Endothelial cell of umbilical vein (primary cell): Measurements from ENCODE around the gene DENND5A. TPM values are rescaled to one million over a fixed set of nuclear protein-coding genes. Genes with fewer than 3 reads are reported as not detected.

Experiments
- BruUV-seq: library from RNA; stranded (reverse); fragments of 400-500 nt; replicated peaks from 2 replicates; lab custom pipeline; 2021; lab: Mats Ljungman, UMichigan
- CTCF ChIA-PET: fragments of 300-600, 350-600 bp; sonication (Branson Sonifier 250); formaldehyde crosslinking; loops from one replicate; lab custom pipeline; 2021; ENCODE audit warnings: antibody characterized with exemption, inconsistent platforms; lab: Charles Lee
- POLR2A ChIA-PET: fragments of 300-600, 350-600 bp; sonication (Branson Sonifier 250); formaldehyde crosslinking; loops from one replicate; lab custom pipeline; 2021; ENCODE audit warnings: antibody characterized with exemption, inconsistent platforms; lab: Charles Lee
- DNase-seq: peaks from one replicate; pipeline ENCODE4 v3.0.0-alpha.2; 2011; ENCODE audit warnings: low read depth, low spot score
- FAIRE-seq: peaks from 2 replicates; lab custom pipeline; 2011; peaks lifted over from hg19 to GRCh38; lab: Jason Lieb, UNC
- H2AFZ ChIP-seq: 2 replicates; pipeline ENCODE4 v1.6.0; 2012; ENCODE audit warnings: low read depth, low read length, control low read depth, inconsistent platforms
- H3K27ac ChIP-seq: 2 replicates; pipeline ENCODE4 v1.5.1; 2011; ENCODE audit warnings: low read depth, mild to moderate bottlenecking, control low read depth, low read length, moderate library complexity; ENCODE audit not compliant: insufficient read depth
- H3K27me3 ChIP-seq, 2 experiments: 2 replicates each; pipeline versions ENCODE4 v1.6.0 to v1.6.1; 2011; ENCODE audit warnings: low read length in 2 of 2, mixed read lengths in 1 of 2; ENCODE audit not compliant: control insufficient read depth in 2 of 2, insufficient read depth in 2 of 2
- H3K36me3 ChIP-seq, 2 experiments: 2 replicates in 1 of 2; 3 replicates in 1 of 2; pipeline ENCODE4 v1.5.1; 2011; ENCODE audit warnings: low read length in 2 of 2, mild to moderate bottlenecking in 1 of 2, moderate library complexity in 1 of 2; ENCODE audit not compliant: control insufficient read depth in 2 of 2, insufficient read depth in 2 of 2; ENCODE audit errors: extremely low read depth in 1 of 2
- H3K4me1 ChIP-seq: 3 replicates; pipeline ENCODE4 v1.5.1; 2011; ENCODE audit warnings: mild to moderate bottlenecking, low read length; ENCODE audit not compliant: control insufficient read depth, insufficient read depth; ENCODE audit errors: extremely low read depth
- H3K4me2 ChIP-seq: 2 replicates; pipeline ENCODE4 v1.6.1; 2011; ENCODE audit warnings: low read length, control low read depth, mixed read lengths; ENCODE audit not compliant: insufficient read depth
- H3K4me3 ChIP-seq, 3 experiments: fragments of 200-600 bp in 1 of 3; sonication (generic), shearing (Covaris generic) in 1 of 3; replicated peaks in 1 of 3; 2 replicates each; pipeline ENCODE4 v1.5.1; 2011 to 2016; ENCODE audit warnings: control low read depth in 3 of 3, low read length in 3 of 3, mild to moderate bottlenecking in 2 of 3, inconsistent platforms in 1 of 3, low read depth in 1 of 3, moderate library complexity in 1 of 3; ENCODE audit not compliant: insufficient read depth in 1 of 3
- H3K79me2 ChIP-seq: 2 replicates; pipeline ENCODE4 v1.6.0; 2012; ENCODE audit warnings: low read length, inconsistent platforms; ENCODE audit not compliant: control insufficient read depth, insufficient read depth
- H3K9ac ChIP-seq: replicated peaks from 2 replicates; pipeline ENCODE3; 2011; ENCODE audit warnings: low read length, control low read depth; ENCODE audit not compliant: insufficient read depth; ENCODE audit errors: extremely low read depth
- H3K9me1 ChIP-seq: replicated peaks from 3 replicates; pipeline ENCODE4 v1.6.0; 2011; ENCODE audit warnings: mild to moderate bottlenecking, low read length; ENCODE audit not compliant: control insufficient read depth, insufficient read depth; ENCODE audit errors: extremely low read depth
- H3K9me3 ChIP-seq: replicated peaks from 2 replicates; pipeline ENCODE4 v1.5.1; 2012; ENCODE audit warnings: low read length, inconsistent platforms; ENCODE audit not compliant: control insufficient read depth, insufficient read depth
- H4K20me1 ChIP-seq: replicated peaks from 2 replicates; pipeline ENCODE3; 2011; ENCODE audit warnings: mild to moderate bottlenecking, low read length; ENCODE audit not compliant: control insufficient read depth, insufficient read depth; ENCODE audit errors: extremely low read depth
- EZH2 ChIP-seq: IDR thresholded peaks from 2 replicates; pipeline ENCODE4 v1.6.1; 2012; ENCODE audit warnings: borderline replicate concordance, low read depth, mild to moderate bottlenecking, moderate library complexity, low read length, inconsistent platforms; ENCODE audit not compliant: severe bottlenecking
- FOS ChIP-seq: IDR thresholded peaks from 2 replicates; pipeline ENCODE4 v1.6.1; 2011; ENCODE audit warnings: mild to moderate bottlenecking, low read length, moderate library complexity, borderline replicate concordance; ENCODE audit not compliant: insufficient read depth
- GATA2 ChIP-seq: IDR thresholded peaks from 2 replicates; pipeline ENCODE4 v1.7.0; 2011; ENCODE audit warnings: low read depth, mild to moderate bottlenecking, moderate library complexity, mixed read lengths, low read length; ENCODE audit not compliant: insufficient read length, insufficient read depth
- JUN ChIP-seq: IDR thresholded peaks from 2 replicates; pipeline ENCODE4 v1.6.1; 2011; ENCODE audit warnings: borderline replicate concordance, low read depth; ENCODE audit not compliant: insufficient read length, insufficient read depth
- POLR2A ChIP-seq: IDR thresholded peaks from 2 replicates; pipeline ENCODE4 v1.6.1; 2012; ENCODE audit warnings: low read depth, mild to moderate bottlenecking, control low read depth, low read length
- POLR2AphosphoS5 ChIP-seq: IDR thresholded peaks from 2 replicates; pipeline ENCODE4 v1.6.1; 2012; ENCODE audit warnings: low read depth, mild to moderate bottlenecking, control low read depth, low read length, moderate library complexity; ENCODE audit not compliant: insufficient read depth
- dilution Hi-C: fragments of 300-500 bp; cut with MboI; formaldehyde crosslinking; loops from one replicate; pipeline ENCODE4 v1.15.0; 2019; ENCODE audit warnings: low sequenced_read_pairs; ENCODE audit not compliant: extremely low pct_ligation_motif_present
- intact Hi-C: fragments of 100-400 bp; cut with micrococcal nuclease; formaldehyde crosslinking; loops from one replicate; pipeline ENCODE4 v1.10.0; 2022
- polyA plus RNA-seq, 4 experiments: library from polyadenylated mRNA; depleted of rRNA in 3 of 4; stranded (reverse) in 3 of 4; unstranded in 1 of 4; fragments of >200 nt; gene quantifications; 2 replicates each; pipeline versions ENCODE4 v1.2.1 to v1.2.3, GENCODE V29; 2011 to 2012; ENCODE audit warnings: missing spikeins in 1 of 4
- total RNA-seq: library from RNA; stranded (reverse); gene quantifications from 2 replicates; pipeline ENCODE4 v1.2.3, GENCODE V29; 2021

The DENND5A gene
- total and polyA plus RNA-seq, 2 donors (not counting 3 experiments of a cell fraction or from before 2014, with no cell fraction given): 116 to 220 TPM

DNA sequence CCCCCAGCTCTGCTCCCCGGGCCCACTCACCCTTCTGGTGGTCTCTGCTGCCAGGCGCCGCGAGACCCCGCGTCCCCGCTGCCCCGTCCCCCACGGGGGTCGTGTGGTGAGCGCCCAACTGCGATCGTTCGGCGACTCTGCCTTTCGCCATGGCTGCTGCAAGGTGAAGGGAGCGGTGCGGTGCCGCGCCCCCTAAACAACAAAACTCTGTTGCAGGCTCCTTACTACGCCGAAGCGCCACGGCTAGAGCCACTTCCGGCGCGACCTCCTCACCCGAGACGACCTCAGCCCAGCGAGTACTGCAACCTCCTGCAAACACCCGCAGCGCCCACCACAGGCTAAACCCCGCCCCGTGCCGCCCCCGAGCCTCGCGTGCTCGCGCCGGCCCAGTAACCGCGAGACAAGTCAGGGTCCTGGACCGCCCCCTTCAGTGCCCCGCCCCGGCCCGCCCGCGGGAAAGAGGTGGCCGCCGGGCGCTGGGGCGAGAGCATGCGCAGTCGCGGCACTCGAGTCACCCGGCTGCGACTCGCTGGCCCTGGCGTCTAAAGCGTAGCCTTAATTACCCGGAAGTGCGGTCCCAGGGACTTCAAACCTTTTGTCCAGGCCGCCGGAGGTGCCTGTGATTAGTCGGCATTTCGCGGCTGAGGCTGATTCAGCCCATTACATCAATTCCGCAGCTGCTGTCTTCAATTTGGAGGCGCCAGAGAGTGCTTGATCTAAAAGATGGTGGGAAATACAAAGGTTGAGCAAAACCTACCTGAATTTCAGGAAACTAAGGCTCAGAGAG is 49.3 kb upstream of the DENND5A start, which contains the start of gene TMEM41B:
Gene TMEM41B (minus strand): TSS at position 303 of the 787 bp plus-strand sequence. CDS start 152 bp downstream, at position 151.
- H3K4me2 ChIP-seq: peak within 1 kb of the TSS; percentile 100
- peak; percentile 98 for DNase-seq
- no peaks in the 10 kb centered on the region for H3K36me3 ChIP-seq
- TF ChIP-seq JUN (no peak), GATA2 (no peak), FOS (peak; percentile 55), POLR2A (peak; percentile 80), POLR2AphosphoS5 (peak; percentile 86), EZH2 (no peak)
- peaks cover 15% of the 10 kb centered on the region for H3K4me1 ChIP-seq
- H3K27ac ChIP-seq: peak within 1 kb of the TSS; percentile 87
- ChIA-PET POLR2A (interaction anchor here (1.1 to 1.4 kb wide), 2 partner anchors 70 to 71 kb away, joined by 3 read pairs; partner anchors contain the start of gene IPO7), CTCF (interaction anchor here (1.2 to 2.4 kb wide), 3 partner anchors 15 to 71 kb away, joined by 3 to 20 read pairs (median 6); partner anchors contain the start of gene IPO7)
- no TSS peak for BruUV-seq
- intact Hi-C loops: loop anchor here (1.0 to 5.0 kb wide), 5 partner anchors 47 to 252 kb away; partner anchors contain the start of gene DENND5A
- H3K9ac ChIP-seq: peak within 1 kb of the TSS; percentile 94
- peak; percentile 98 for FAIRE-seq
- dilution Hi-C loops: no loop called here
- no peaks in the 10 kb centered on the region for H3K9me3 ChIP-seq
- H3K4me3 ChIP-seq: peak within 1 kb of the TSS; percentile 60 to 98 (median 93)
- peak within 1 kb of the TSS; percentile 63 for H2AFZ ChIP-seq
- H4K20me1 ChIP-seq: no peaks in the 10 kb centered on the region
- H3K9me1 ChIP-seq: no peaks in the 10 kb centered on the region
- peaks cover 42% of the 10 kb centered on the region for H3K79me2 ChIP-seq
- H3K27me3 ChIP-seq: no peaks in the 10 kb centered on the region
